K562 (cell line): ENCODE data around the gene S100A8. TPM values are rescaled to one million over a fixed set of nuclear protein-coding genes. Genes with fewer than 3 reads are reported as not detected.

Source experiments
- ATAC-seq: fragments of 200-7000 bp; cut with Tn5 transposase; 3 replicates; pipeline ENCODE4 v1.9.1; 2020; ENCODE audit warnings: moderate library complexity
- BruUV-seq: library from RNA; stranded (reverse); fragments of 400-500 nt; replicated peaks from 2 replicates; lab custom pipeline; 2021; lab: Mats Ljungman, UMichigan
- CTCF ChIA-PET: fragments of 300-600 bp; formaldehyde crosslinking; extraction: SDS; loops from one replicate; lab custom pipeline; 2021; ENCODE audit warnings: low intra/inter-chr PET ratio; lab: Yijun Ruan, JAX
- POLR2A ChIA-PET: fragments of 300-600, 350-650 bp; sonication (Branson Sonifier 250); formaldehyde crosslinking; extraction: SDS; loops from one replicate; lab custom pipeline; 2021; ENCODE audit warnings: antibody characterized with exemption, inconsistent platforms; lab: Yijun Ruan, JAX
- DNase-seq, 4 experiments: peaks; one replicate each; pipeline versions ENCODE4 v3.0.0 to v3.0.0-alpha.2; 2011 to 2018; ENCODE audit warnings: low spot score in 3 of 4, mixed read lengths in 3 of 4; ENCODE audit errors: extremely low read depth in 1 of 4
- FAIRE-seq: peaks from 2 replicates; lab custom pipeline; 2011; peaks lifted over from hg19 to GRCh38; lab: Jason Lieb, UNC
- H2AFZ ChIP-seq: 2 replicates; pipeline ENCODE4 v1.6.0; 2011; ENCODE audit warnings: low read depth, low read length, control low read depth, inconsistent platforms
- H3K27ac ChIP-seq: fragments of 200-600 bp; 3 replicates; pipeline ENCODE4 v1.8.0; 2011; ENCODE audit warnings: low read depth, mild to moderate bottlenecking, control low read depth, inconsistent platforms, low read length, moderate library complexity, mixed read lengths; ENCODE audit errors: extremely low read depth
- H3K27me3 ChIP-seq, 2 experiments: fragments of 300-600 bp in 1 of 2; 2 replicates in 1 of 2; 3 replicates in 1 of 2; pipeline versions ENCODE4 v1.6.0 to v1.8.0; 2011; ENCODE audit warnings: inconsistent platforms in 2 of 2, low read length in 2 of 2, mild to moderate bottlenecking in 1 of 2, mixed read lengths in 1 of 2, moderate library complexity in 1 of 2; ENCODE audit not compliant: control insufficient read depth in 2 of 2, insufficient read depth in 2 of 2
- H3K36me3 ChIP-seq: fragments of 300-600 bp; 3 replicates; pipeline ENCODE4 v1.8.0; 2011; ENCODE audit warnings: mild to moderate bottlenecking, low read length, inconsistent platforms; ENCODE audit not compliant: control insufficient read depth, insufficient read depth
- H3K4me1 ChIP-seq, 2 experiments: fragments of 200-600 bp in 1 of 2; replicated peaks in 1 of 2; 2 replicates in 1 of 2; 3 replicates in 1 of 2; pipeline versions ENCODE4 v1.5.1 to v1.8.0; 2011; ENCODE audit warnings: inconsistent platforms in 2 of 2, low read length in 2 of 2, mild to moderate bottlenecking in 1 of 2, mixed read lengths in 1 of 2, moderate library complexity in 1 of 2; ENCODE audit not compliant: control insufficient read depth in 2 of 2, insufficient read depth in 2 of 2
- H3K4me2 ChIP-seq: 2 replicates; pipeline ENCODE4 v1.6.1; 2011; ENCODE audit warnings: low read length, control low read depth, inconsistent platforms, mixed read lengths; ENCODE audit not compliant: insufficient read depth
- H3K4me3 ChIP-seq: fragments of 200-600 bp; sonication (generic), shearing (Covaris generic); 2 replicates; pipeline ENCODE4 v1.5.1; 2016; ENCODE audit warnings: control low read depth, inconsistent platforms
- H3K79me2 ChIP-seq: fragments of 200-600 bp; 3 replicates; pipeline ENCODE4 v1.8.0; 2011; ENCODE audit warnings: low read length, inconsistent platforms; ENCODE audit not compliant: control insufficient read depth, insufficient read depth
- H3K9ac ChIP-seq, 2 experiments: 2 replicates each; pipeline versions ENCODE4 v1.6.0 to v1.6.1; 2011; ENCODE audit warnings: low read depth in 2 of 2, low read length in 2 of 2, control low read depth in 1 of 2, inconsistent platforms in 1 of 2, mild to moderate bottlenecking in 1 of 2, mixed read lengths in 1 of 2; ENCODE audit not compliant: insufficient read depth in 1 of 2
- H3K9me1 ChIP-seq: one replicate; pipeline ENCODE4 v1.6.0; 2011; ENCODE audit warnings: inconsistent platforms, mild to moderate bottlenecking, low read length, moderate library complexity; ENCODE audit not compliant: control insufficient read depth, insufficient read depth
- H3K9me3 ChIP-seq: replicated peaks from 2 replicates; pipeline ENCODE4 v1.5.1; 2011; ENCODE audit warnings: low read depth, low read length, inconsistent platforms; ENCODE audit not compliant: control insufficient read depth, insufficient read depth
- H4K20me1 ChIP-seq: replicated peaks from 2 replicates; pipeline ENCODE4 v1.6.1; 2011; ENCODE audit warnings: low read length, inconsistent platforms, mixed read lengths; ENCODE audit not compliant: control insufficient read depth, insufficient read depth
- ARNT ChIP-seq, 2 experiments: fragments of 450-650 bp; IDR thresholded peaks; 2 replicates each; pipeline ENCODE4 v1.6.1; 2016; ENCODE audit warnings: mild to moderate bottlenecking in 1 of 2
- CC2D1A ChIP-seq: fragments of 450-650 bp; IDR thresholded peaks from 2 replicates; pipeline ENCODE4 v1.6.1; 2017; ENCODE audit warnings: mild to moderate bottlenecking
- DDX20 ChIP-seq: fragments of 450-650 bp; IDR thresholded peaks from 2 replicates; pipeline ENCODE4 v1.6.1; 2016; ENCODE audit warnings: missing genetic modification characterization, low read depth, mild to moderate bottlenecking, missing compliant biosample characterization, moderate library complexity
- GATA2 ChIP-seq: sonication (generic); formaldehyde crosslinking; IDR thresholded peaks from 2 replicates; pipeline ENCODE4 v1.4.0; 2020; ENCODE audit warnings: mild to moderate bottlenecking, missing genetic modification reagents
- HMG20A ChIP-seq: fragments of 450-650 bp; formaldehyde crosslinking; conservative IDR thresholded peaks from 2 replicates; pipeline ENCODE4 v1.4.0; 2020; ENCODE audit warnings: mild to moderate bottlenecking, mixed read lengths
- KDM5B ChIP-seq: fragments of 200-600 bp; sonication (generic); IDR thresholded peaks from 2 replicates; pipeline ENCODE4 v1.6.1; 2012; ENCODE audit warnings: low read depth, mild to moderate bottlenecking, moderate library complexity, low read length, control low read depth, inconsistent platforms; ENCODE audit not compliant: insufficient replicate concordance
- KLF10 ChIP-seq: fragments of 250-450 bp; sonication (Bioruptor Pico); IDR thresholded peaks from 2 replicates; pipeline ENCODE4 v1.6.1; 2021; ENCODE audit warnings: matching md5 sums
- MYC ChIP-seq, 2 experiments: fragments of 250-450 bp in 1 of 2; sonication (Bioruptor Pico) in 1 of 2; IDR thresholded peaks; 2 replicates each; pipeline versions ENCODE4 v1.5.1 to v1.6.1; 2012 to 2021; ENCODE audit warnings: low read depth in 2 of 2, borderline replicate concordance in 1 of 2, improper control_type of control experiment in 1 of 2, low read length in 1 of 2, mild to moderate bottlenecking in 1 of 2, moderate library complexity in 1 of 2
- NFE2 ChIP-seq: IDR thresholded peaks from 2 replicates; pipeline ENCODE4 v1.6.1; 2014; ENCODE audit warnings: antibody characterized with exemption, low read depth
- POU5F1 ChIP-seq: fragments of 150-350 bp; IDR thresholded peaks from 2 replicates; pipeline ENCODE4 v1.6.1; 2014; ENCODE audit warnings: borderline replicate concordance, low read length, low read depth, mild to moderate bottlenecking; ENCODE audit not compliant: partially characterized antibody
- PYGO2 ChIP-seq: fragments of 450-650 bp; IDR thresholded peaks from 2 replicates; pipeline ENCODE4 v1.6.1; 2016; ENCODE audit warnings: mild to moderate bottlenecking, missing genetic modification characterization, moderate library complexity, missing compliant biosample characterization
- RB1 ChIP-seq: fragments of 450-650 bp; IDR thresholded peaks from 2 replicates; pipeline ENCODE4 v1.6.1; 2017; ENCODE audit warnings: low read depth, mild to moderate bottlenecking
- RFX7 ChIP-seq: fragments of 250-450 bp; sonication (Bioruptor Pico); IDR thresholded peaks from 2 replicates; pipeline ENCODE4 v1.5.1; 2021; ENCODE audit warnings: mild to moderate bottlenecking
- ZNF232 ChIP-seq: sonication (generic); formaldehyde crosslinking; IDR thresholded peaks from 2 replicates; pipeline ENCODE4 v1.8.0; 2022; ENCODE audit warnings: mild to moderate bottlenecking, missing genetic modification reagents
- ZNF507 ChIP-seq: conservative IDR thresholded peaks from 2 replicates; pipeline ENCODE4 v1.6.1; 2017; ENCODE audit warnings: missing genetic modification characterization, missing compliant biosample characterization
- ZNF586 ChIP-seq: fragments of 450-650 bp; formaldehyde crosslinking; conservative IDR thresholded peaks from 2 replicates; pipeline ENCODE4 v1.4.0; 2020; ENCODE audit warnings: mild to moderate bottlenecking, moderate library complexity
- WGBS: fragments of 100-300 bp; shearing (Covaris generic); methylation state at CpG from one replicate; pipeline ENCODE4 v1.1.6; 2016; ENCODE audit warnings: low coverage, mixed read lengths; ENCODE audit not compliant: insufficient coverage; ENCODE audit errors: missing lambda C conversion rate; 5-methylcytosine and 5-hydroxymethylcytosine counted together
- in situ Hi-C: fragments of 300-500 bp; cut with MboI; formaldehyde crosslinking; loops from 4 replicates; pipeline ENCODE4 v1.15.0; 2018; ENCODE audit warnings: inconsistent platforms, mixed read lengths
- intact Hi-C: fragments of 100-400 bp; cut with micrococcal nuclease; formaldehyde crosslinking; loops from 2 replicates; pipeline ENCODE4 v1.14.2; 2022
- polyA plus RNA-seq, 8 experiments: library from polyadenylated mRNA; depleted of rRNA in 4 of 8; stranded (reverse) in 5 of 8; unstranded in 3 of 8; fragments of >200 nt; fragmentation: Nextera tagmentation in 2 of 8; fragmentation: Illumina TruSeq in 1 of 8; extraction: Ambion mirVana in 2 of 8; extraction: Trizol in 1 of 8; gene quantifications; 2 replicates each; pipeline versions ENCODE4 v1.2.1 to v1.2.3, GENCODE V29; 2011 to 2014; ENCODE audit warnings: inconsistent platforms in 1 of 8, missing spikeins in 1 of 8
- total RNA-seq, 7 experiments: library from RNA; depleted of rRNA in 6 of 7; stranded (reverse); fragments of >200 nt in 6 of 7; fragmentation: Illumina TruSeq in 2 of 7; extraction: Trizol in 2 of 7; gene quantifications; 2 replicates each; pipeline versions ENCODE4 v1.2.1 to v1.2.3, GENCODE V29; 2011 to 2021; ENCODE audit warnings: low replicate concordance in 1 of 7
- TF ChIP-seq, protein P1 (sequence below): fragments of 200-400 bp; formaldehyde crosslinking; IDR thresholded peaks from 2 replicates; pipeline ENCODE4 v1.6.1; 2017; ENCODE audit warnings: mild to moderate bottlenecking, low read depth, low read length, moderate library complexity
- TF ChIP-seq, protein P2 (sequence below): fragments of 450-650 bp; conservative IDR thresholded peaks from 2 replicates; pipeline ENCODE4 v1.6.1; 2016; ENCODE audit warnings: missing genetic modification characterization, low read depth, mild to moderate bottlenecking, missing compliant biosample characterization, moderate library complexity

The S100A8 gene
- total and polyA plus RNA-seq, 9 of the 15 experiments (the other 6 are each of a cell fraction or from before 2014, with no cell fraction given) = 0.15 to 0.60 TPM; not detected in 7

DNA sequence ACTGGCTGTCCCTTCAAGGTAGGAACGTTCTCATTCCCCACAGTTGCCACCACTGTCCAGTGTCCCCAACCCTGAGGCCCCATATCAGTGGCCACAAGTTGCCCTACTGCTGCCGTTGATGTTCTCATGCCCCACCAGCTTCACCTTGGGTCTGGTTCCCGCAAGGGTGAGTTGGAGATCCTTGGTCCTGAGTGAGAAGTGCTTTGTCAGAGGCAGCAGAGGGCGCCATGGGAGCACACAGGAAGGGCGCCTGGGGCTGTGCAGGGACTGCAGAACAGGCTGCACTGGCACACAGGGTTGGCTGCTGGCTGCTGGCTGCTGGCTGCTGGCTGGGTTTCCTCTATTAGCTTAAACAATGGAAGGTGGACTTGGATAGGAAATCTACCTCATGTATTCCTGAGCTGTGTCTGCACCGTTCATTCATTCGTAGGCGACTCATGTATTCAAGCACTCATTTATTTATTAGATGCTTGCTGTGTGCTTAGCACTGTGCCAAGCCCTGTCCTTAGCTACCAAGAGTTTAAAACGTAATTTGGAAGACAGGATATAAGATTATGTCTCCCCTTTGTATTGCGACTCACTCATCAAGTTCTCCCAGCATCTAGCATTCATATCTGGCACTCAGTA, 35.3 kb downstream of the S100A8 start:
- intact Hi-C loops = loop anchor here (1.0 to 10.0 kb wide), 4 partner anchors 45 to 629 kb away; partner anchors contain the start of gene RAB13
- FAIRE-seq = peak; percentile 90
- no peak for TF ChIP-seq KLF10 (CRISPR knock-in tag)
- TF ChIP-seq POU5F1 = no peak
- TF ChIP-seq GATA2 = no peak
- TF ChIP-seq, protein P1, sequence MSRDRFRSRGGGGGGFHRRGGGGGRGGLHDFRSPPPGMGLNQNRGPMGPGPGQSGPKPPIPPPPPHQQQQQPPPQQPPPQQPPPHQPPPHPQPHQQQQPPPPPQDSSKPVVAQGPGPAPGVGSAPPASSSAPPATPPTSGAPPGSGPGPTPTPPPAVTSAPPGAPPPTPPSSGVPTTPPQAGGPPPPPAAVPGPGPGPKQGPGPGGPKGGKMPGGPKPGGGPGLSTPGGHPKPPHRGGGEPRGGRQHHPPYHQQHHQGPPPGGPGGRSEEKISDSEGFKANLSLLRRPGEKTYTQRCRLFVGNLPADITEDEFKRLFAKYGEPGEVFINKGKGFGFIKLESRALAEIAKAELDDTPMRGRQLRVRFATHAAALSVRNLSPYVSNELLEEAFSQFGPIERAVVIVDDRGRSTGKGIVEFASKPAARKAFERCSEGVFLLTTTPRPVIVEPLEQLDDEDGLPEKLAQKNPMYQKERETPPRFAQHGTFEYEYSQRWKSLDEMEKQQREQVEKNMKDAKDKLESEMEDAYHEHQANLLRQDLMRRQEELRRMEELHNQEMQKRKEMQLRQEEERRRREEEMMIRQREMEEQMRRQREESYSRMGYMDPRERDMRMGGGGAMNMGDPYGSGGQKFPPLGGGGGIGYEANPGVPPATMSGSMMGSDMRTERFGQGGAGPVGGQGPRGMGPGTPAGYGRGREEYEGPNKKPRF = no peak
- no peak for TF ChIP-seq ZNF232 (CRISPR knock-in tag)
- TF ChIP-seq DDX20 (tag) = no peak
- no peak for TF ChIP-seq KDM5B
- no peak for TF ChIP-seq RFX7 (CRISPR knock-in tag)
- TF ChIP-seq, protein P2, sequence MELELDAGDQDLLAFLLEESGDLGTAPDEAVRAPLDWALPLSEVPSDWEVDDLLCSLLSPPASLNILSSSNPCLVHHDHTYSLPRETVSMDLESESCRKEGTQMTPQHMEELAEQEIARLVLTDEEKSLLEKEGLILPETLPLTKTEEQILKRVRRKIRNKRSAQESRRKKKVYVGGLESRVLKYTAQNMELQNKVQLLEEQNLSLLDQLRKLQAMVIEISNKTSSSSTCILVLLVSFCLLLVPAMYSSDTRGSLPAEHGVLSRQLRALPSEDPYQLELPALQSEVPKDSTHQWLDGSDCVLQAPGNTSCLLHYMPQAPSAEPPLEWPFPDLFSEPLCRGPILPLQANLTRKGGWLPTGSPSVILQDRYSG (tag) = no peak
- TF ChIP-seq ZNF586 (CRISPR knock-in tag) = no peak
- TF ChIP-seq ZNF507 (tag) = no peak
- TF ChIP-seq PYGO2 (tag) = no peak
- peak; percentile 16; the same call in 1 of the 2 replicates for TF ChIP-seq MYC (IDR thresholded peaks at IDR 0.05; ENCODE audit: low read depth, low read length)
- TF ChIP-seq MYC (CRISPR knock-in tag; IDR thresholded peaks at IDR 0.05; ENCODE audit: borderline replicate concordance, low read depth) = no peak
- no peak for TF ChIP-seq CC2D1A
- peak; percentile 49; the same call in 1 of the 2 replicates for TF ChIP-seq RB1
- TF ChIP-seq NFE2 = peak; percentile 42; the same call in 1 of the 2 replicates
- TF ChIP-seq ARNT (IDR thresholded peaks at IDR 0.05) = no peak
- no peak for TF ChIP-seq HMG20A (CRISPR knock-in tag)

More for the DNA sequence above, 35.3 kb downstream of the S100A8 start:
- whole genome bisulfite sequencing = 7% methylated on average over 9 of the region's 10 CpGs
- Histone ChIP-seq H3K4me1 (peaks cover 0 to 2% of the 10 kb centered on the region in 2 experiments; a peak in 1 of 5 replicates), H4K20me1 (peaks cover 3% of the 10 kb centered on the region; the same call in 1 of the 2 replicates), H3K4me3 (no peak overlapping the region), H3K4me2 (no peak overlapping the region), H2AFZ (no peak overlapping the region), H3K27ac (no peak overlapping the region), H3K36me3 (no peaks in the 10 kb centered on the region), H3K9me3 (no peaks in the 10 kb centered on the region), H3K27me3 (peaks cover 4 to 38% of the 10 kb centered on the region in 2 experiments; a peak in 4 of 5 replicates), H3K79me2 (no peaks in the 10 kb centered on the region), H3K9me1 (no peaks in the 10 kb centered on the region), H3K9ac (no peak overlapping the region)
- ATAC-seq (peak; percentile 94), DNase-seq (peak; percentile 57 to 71 (median 65))
- ChIA-PET CTCF (interaction anchor here (0.6 to 2.0 kb wide), 6 partner anchors 44 to 1141 kb away, joined by 3 to 13 read pairs (median 3); partner anchors contain the start of gene RAB13), POLR2A (interaction anchor here (0.6 kb wide), 1 partner anchor 272 kb away, joined by 3 read pairs; the partner anchor contains the start of gene S100A13)
- in situ Hi-C loops = loop anchor here (10.0 kb wide), 1 partner anchor 399 kb away; no protein-coding TSS in a partner anchor
- no TSS peak for BruUV-seq
